Measurements from ENCODE around the gene URM1. TPM values are rescaled to one million over a fixed set of nuclear protein-coding genes. Genes with fewer than 3 reads are reported as not detected.

The URM1 gene
- total RNA-seq, 1 experiment from 2014 or later: 46.6 TPM

DNA sequence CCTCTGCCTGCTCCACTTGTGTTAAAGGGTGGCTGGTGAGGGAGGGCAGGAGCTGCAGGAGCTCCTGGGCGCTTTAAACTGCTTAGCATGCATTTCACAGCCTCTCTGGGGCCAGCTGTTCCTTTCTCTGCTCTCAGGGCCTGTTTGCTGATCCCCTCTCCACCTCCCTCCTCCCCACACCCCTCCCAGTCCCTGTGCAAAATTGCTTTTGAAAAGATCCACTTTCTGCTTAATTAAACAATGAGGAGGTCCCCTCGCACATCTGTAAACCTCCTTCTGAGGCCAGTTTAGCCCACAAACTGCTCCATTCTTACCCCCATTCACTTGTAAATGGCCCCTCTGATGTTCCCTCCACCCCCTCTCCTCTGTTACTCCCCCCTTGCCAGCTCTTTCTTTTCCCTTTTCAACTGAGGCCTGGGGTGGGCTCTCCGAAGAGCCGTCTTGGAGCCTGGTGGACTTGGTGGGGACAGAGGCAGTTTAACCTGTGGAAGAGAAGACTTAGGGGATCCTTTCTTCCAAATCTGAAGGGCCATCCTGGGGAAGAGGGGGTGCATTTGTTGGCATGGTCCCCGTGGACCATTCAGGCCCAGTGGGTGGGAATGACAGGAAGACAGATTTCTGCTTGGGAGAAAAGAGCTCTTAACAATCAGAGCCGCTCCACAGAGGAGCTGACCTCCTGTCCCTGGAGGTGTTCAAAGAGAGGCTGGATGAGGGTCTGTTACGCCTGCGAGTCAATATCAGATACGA is 12.0 kb downstream of the URM1 start:
- H4K8ac ChIP-seq (replicated peaks; ENCODE audit: insufficient read length, low read depth, low read length): no peak overlapping the region
- H3K79me2 ChIP-seq (ENCODE audit: insufficient read depth, low read length): no peaks in the 10 kb centered on the region
- H2BK120ac ChIP-seq (ENCODE audit: low read depth, low read length, poor library complexity, severe bottlenecking): no peak overlapping the region
- no peak overlapping the region for H2BK20ac ChIP-seq (ENCODE audit: low read depth, low read length, poor library complexity, severe bottlenecking)
- H3K56ac ChIP-seq (ENCODE audit: insufficient read length, low read depth, low read length): no peak overlapping the region
- no peak overlapping the region for H2AFZ ChIP-seq (ENCODE audit: low read length)
- peak overlapping the region; percentile 46 for H3K4me2 ChIP-seq (ENCODE audit: insufficient read depth, insufficient read length, low read length)
- no peaks in the 10 kb centered on the region for H4K20me1 ChIP-seq (ENCODE audit: control insufficient read depth, insufficient read depth, insufficient read length)
- H3K9me3 ChIP-seq (ENCODE audit: control insufficient read depth, low read depth, low read length): no peaks in the 10 kb centered on the region
- peaks cover 47 to 53% of the 10 kb centered on the region in 2 experiments for H3K4me1 Mint-ChIP-seq
- H3K4me1 ChIP-seq (ENCODE audit: insufficient read depth, low read length): peaks cover 24% of the 10 kb centered on the region
- H3K23me2 ChIP-seq (ENCODE audit: insufficient read length, low read depth, low read length, poor library complexity, severe bottlenecking): no peaks in the 10 kb centered on the region
- peaks cover 17 to 44% (median 43%) of the 10 kb centered on the region in 3 experiments for H3K36me3 Mint-ChIP-seq (ENCODE audit: insufficient read depth in 1 of 3, low read depth in 3 of 3)
- no peaks in the 10 kb centered on the region for H3K79me1 ChIP-seq (ENCODE audit: insufficient read depth, low read depth, low read length, poor library complexity, severe bottlenecking)
- DNase-seq: peak; percentile 93
- no peak overlapping the region for H4K5ac ChIP-seq (ENCODE audit: insufficient read length, low read depth, low read length)
- H3K14ac ChIP-seq (ENCODE audit: insufficient read depth, low read length): no peak overlapping the region
- H3K4ac ChIP-seq (ENCODE audit: low read depth, low read length): no peak overlapping the region
- no peaks in the 10 kb centered on the region for H3K9me3 Mint-ChIP-seq
- H2BK15ac ChIP-seq (ENCODE audit: low read depth, low read length): no peak overlapping the region
- H2BK5ac ChIP-seq (ENCODE audit: insufficient read length, low read length): no peak overlapping the region
- H3K18ac ChIP-seq (ENCODE audit: insufficient read length, low read depth, low read length): no peak overlapping the region
- H3K9ac ChIP-seq (ENCODE audit: extremely low read depth, insufficient read length, low read length): no peak overlapping the region
- peak overlapping the region; percentile 34 to 74 for H3K4me3 Mint-ChIP-seq
- peaks cover 22% of the 10 kb centered on the region for H3K27me3 ChIP-seq (ENCODE audit: insufficient read depth, low read length)
- no peak overlapping the region for H3K23ac ChIP-seq (ENCODE audit: insufficient read length, low read depth, low read length)
- no peak for TF ChIP-seq CTCF (conservative IDR thresholded peaks at IDR 0.05)
- H4K91ac ChIP-seq (ENCODE audit: insufficient read length, low read depth, low read length): no peak overlapping the region
- H3K27ac Mint-ChIP-seq: peak overlapping the region in 2 of 3 experiments; percentile 70 to 90; a peak in 4 of 7 replicates
- no peak overlapping the region for H3T11ph ChIP-seq (ENCODE audit: low read length)
- no peak overlapping the region for H2BK12ac ChIP-seq (ENCODE audit: insufficient read length, low read depth, low read length)
- WGBS (ENCODE audit: extremely low coverage, insufficient read length, low lambda C conversion rate): no CpG with 5 or more reads among the region's 9 CpGs
- no peak overlapping the region for H2AK5ac ChIP-seq (ENCODE audit: insufficient read length, low read length)
- H3K27ac ChIP-seq (ENCODE audit: insufficient read length, low read depth, low read length): no peak overlapping the region
- H3K27me3 Mint-ChIP-seq (ENCODE audit: low read depth): peaks cover 90% of the 10 kb centered on the region

All from H9 (cell line).